H1 (cell line): ENCODE data around the gene HMGCLL1. TPM values are rescaled to one million over a fixed set of nuclear protein-coding genes. Genes with fewer than 3 reads are reported as not detected.

Source experiments
- CTCF ChIA-PET: fragments of 300-600 bp; sonication (Branson Sonifier 250); formaldehyde crosslinking; loops from one replicate; lab custom pipeline; 2021; ENCODE audit not compliant: partially characterized antibody; lab: Charles Lee
- POLR2A ChIA-PET: fragments of 300-600 bp; sonication (Branson Sonifier 250); formaldehyde crosslinking; loops from one replicate; lab custom pipeline; 2021; ENCODE audit warnings: inconsistent platforms; ENCODE audit not compliant: partially characterized antibody; lab: Charles Lee
- DNase-seq, 2 experiments: peaks; one replicate each; pipeline versions ENCODE4 v3.0.0 to v3.0.0-alpha.2; 2010 to 2022; ENCODE audit warnings: low spot score in 2 of 2, low read depth in 1 of 2, mixed read lengths in 1 of 2
- FAIRE-seq: peaks from 2 replicates; lab custom pipeline; 2011; peaks lifted over from hg19 to GRCh38; lab: Jason Lieb, UNC
- H2AFZ ChIP-seq: 2 replicates; pipeline ENCODE4 v1.8.1; 2012; ENCODE audit warnings: low read length, inconsistent platforms
- H2AK5ac ChIP-seq: 2 replicates; pipeline ENCODE4 v1.6.1; 2013; ENCODE audit warnings: low read depth, low read length
- H2BK120ac ChIP-seq: replicated peaks from 2 replicates; pipeline ENCODE3; 2013; ENCODE audit warnings: low read depth, low read length, inconsistent platforms
- H2BK12ac ChIP-seq: 2 replicates; pipeline ENCODE4 v1.6.1; 2013; ENCODE audit warnings: low read depth, low read length
- H2BK15ac ChIP-seq: 2 replicates; pipeline ENCODE4 v1.6.1; 2013; ENCODE audit warnings: low read length
- H2BK20ac ChIP-seq: 2 replicates; pipeline ENCODE4 v1.6.1; 2013; ENCODE audit warnings: low read length
- H2BK5ac ChIP-seq: 2 replicates; pipeline ENCODE4 v1.6.1; 2013; ENCODE audit warnings: low read depth, low read length
- H3K14ac ChIP-seq: 2 replicates; pipeline ENCODE4 v1.6.1; 2013; ENCODE audit warnings: inconsistent platforms; ENCODE audit not compliant: insufficient read length
- H3K18ac ChIP-seq: 2 replicates; pipeline ENCODE4 v1.6.1; 2013; ENCODE audit warnings: low read length; ENCODE audit errors: extremely low read depth
- H3K23ac ChIP-seq: 2 replicates; pipeline ENCODE4 v1.6.1; 2013; ENCODE audit warnings: inconsistent platforms; ENCODE audit not compliant: insufficient read length
- H3K23me2 ChIP-seq: 2 replicates; pipeline ENCODE4 v1.6.1; 2013; ENCODE audit warnings: low read depth, low read length
- H3K27ac ChIP-seq: 2 replicates; pipeline ENCODE4 v1.6.1; 2011; ENCODE audit warnings: low read depth, low read length, inconsistent platforms
- H3K27me3 ChIP-seq, 4 experiments: replicated peaks in 1 of 4; 1 replicate in 1 of 4; 2 replicates in 3 of 4; pipeline versions ENCODE4 v1.6.1 to v1.8.1; 2011 to 2013; ENCODE audit warnings: low read length in 3 of 4, mild to moderate bottlenecking in 3 of 4, inconsistent platforms in 2 of 4, mixed read lengths in 2 of 4, moderate library complexity in 1 of 4; ENCODE audit not compliant: control insufficient read depth in 3 of 4, insufficient read depth in 3 of 4; ENCODE audit errors: extremely low read depth in 1 of 4
- H3K36me3 ChIP-seq, 4 experiments: 2 replicates each; pipeline versions ENCODE4 v1.6.1 to v1.8.1; 2011 to 2013; ENCODE audit warnings: mild to moderate bottlenecking in 4 of 4, low read length in 3 of 4, moderate library complexity in 2 of 4, control low read depth in 1 of 4, inconsistent platforms in 1 of 4; ENCODE audit not compliant: insufficient read depth in 4 of 4, control insufficient read depth in 2 of 4
- H3K4ac ChIP-seq: replicated peaks from 2 replicates; pipeline ENCODE3; 2013; ENCODE audit warnings: low read length, low read depth, mixed read lengths, inconsistent platforms; ENCODE audit not compliant: insufficient read length
- H3K4me1 ChIP-seq, 4 experiments: replicated peaks in 1 of 4; 1 replicate in 1 of 4; 2 replicates in 3 of 4; pipeline versions ENCODE4 v1.6.1 to v1.8.1; 2011 to 2013; ENCODE audit warnings: low read length in 3 of 4, inconsistent platforms in 2 of 4, mixed read lengths in 1 of 4; ENCODE audit not compliant: insufficient read depth in 4 of 4, control insufficient read depth in 3 of 4
- H3K4me2 ChIP-seq, 2 experiments: 2 replicates each; pipeline versions ENCODE4 v1.6.1 to v1.8.1; 2011 to 2013; ENCODE audit warnings: low read depth in 2 of 2, low read length in 2 of 2, control low read depth in 1 of 2, inconsistent platforms in 1 of 2, mild to moderate bottlenecking in 1 of 2; ENCODE audit not compliant: insufficient read depth in 1 of 2
- H3K4me3 ChIP-seq, 4 experiments: fragments of 200-600, 300-600 bp in 1 of 4; sonication (generic), shearing (Covaris generic), sonication (Bioruptor Twin) in 1 of 4; 2 replicates each; pipeline versions ENCODE4 v1.5.1 to v1.8.1; 2011 to 2016; ENCODE audit warnings: low read length in 4 of 4, low read depth in 3 of 4, control low read depth in 2 of 4, inconsistent platforms in 2 of 4, mild to moderate bottlenecking in 2 of 4, mixed read lengths in 1 of 4, moderate library complexity in 1 of 4; ENCODE audit not compliant: insufficient read depth in 2 of 4; ENCODE audit errors: extremely low read depth in 1 of 4
- H3K56ac ChIP-seq: replicated peaks from 2 replicates; pipeline ENCODE3; 2013; ENCODE audit warnings: low read depth, mild to moderate bottlenecking, mixed read lengths, low read length, inconsistent platforms; ENCODE audit not compliant: insufficient read length
- H3K79me1 ChIP-seq: 2 replicates; pipeline ENCODE4 v1.6.1; 2013; ENCODE audit warnings: low read depth, low read length, control low read depth
- H3K79me2 ChIP-seq, 2 experiments: 2 replicates each; pipeline versions ENCODE4 v1.6.1 to v1.8.1; 2012 to 2013; ENCODE audit warnings: low read length in 2 of 2, mild to moderate bottlenecking in 2 of 2, inconsistent platforms in 1 of 2; ENCODE audit not compliant: insufficient read depth in 2 of 2, control insufficient read depth in 1 of 2
- H3K9ac ChIP-seq, 4 experiments: replicated peaks in 1 of 4; 1 replicate in 1 of 4; 2 replicates in 3 of 4; pipeline versions ENCODE4 v1.6.1 to v1.8.1; 2011 to 2013; ENCODE audit warnings: low read depth in 3 of 4, low read length in 3 of 4, control low read depth in 2 of 4, mild to moderate bottlenecking in 2 of 4, moderate library complexity in 2 of 4, inconsistent platforms in 1 of 4; ENCODE audit errors: extremely low read depth in 1 of 4
- H3K9me3 ChIP-seq, 2 experiments: 2 replicates each; pipeline versions ENCODE4 v1.6.1 to v1.8.1; 2012 to 2013; ENCODE audit warnings: mild to moderate bottlenecking in 2 of 2, moderate library complexity in 2 of 2, control low read depth in 1 of 2, inconsistent platforms in 1 of 2, low read depth in 1 of 2, low read length in 1 of 2, mixed read lengths in 1 of 2; ENCODE audit not compliant: insufficient read depth in 2 of 2
- H4K20me1 ChIP-seq, 2 experiments: replicated peaks in 1 of 2; 2 replicates each; pipeline versions ENCODE3 to v1.8.1; 2011 to 2013; ENCODE audit warnings: inconsistent platforms in 2 of 2, low read length in 2 of 2, mild to moderate bottlenecking in 1 of 2; ENCODE audit not compliant: insufficient read depth in 2 of 2, control insufficient read depth in 1 of 2
- H4K5ac ChIP-seq: 2 replicates; pipeline ENCODE4 v1.6.1; 2013; ENCODE audit warnings: low read length, low read depth, mixed read lengths, inconsistent platforms; ENCODE audit not compliant: insufficient read length
- H4K8ac ChIP-seq: 2 replicates; pipeline ENCODE4 v1.8.0; 2013; ENCODE audit warnings: mild to moderate bottlenecking, moderate library complexity, low read length, inconsistent platforms; ENCODE audit not compliant: insufficient read depth; ENCODE audit errors: extremely low read depth
- H4K91ac ChIP-seq: replicated peaks from 2 replicates; pipeline ENCODE3; 2013; ENCODE audit warnings: low read length, mixed read lengths, inconsistent platforms; ENCODE audit not compliant: insufficient read length
- ASH2L ChIP-seq: fragments of 200-600, 300-600 bp; sonication (generic); IDR thresholded peaks from one replicate; pipeline ENCODE4 v1.7.1; 2017; ENCODE audit warnings: low read length
- CEBPB ChIP-seq: IDR thresholded peaks from 2 replicates; pipeline ENCODE4 v1.6.1; 2012; ENCODE audit warnings: low read depth, low read length
- CHD2 ChIP-seq: IDR thresholded peaks from 2 replicates; pipeline ENCODE4 v1.6.1; 2012; ENCODE audit warnings: low read length, improper control_type of control experiment
- CREB1 ChIP-seq: IDR thresholded peaks from 2 replicates; pipeline ENCODE4 v1.6.1; 2012; ENCODE audit warnings: inconsistent platforms
- EZH2 ChIP-seq: fragments of 200-600 bp; sonication (generic); IDR thresholded peaks from 2 replicates; pipeline ENCODE4 v1.7.1; 2012; ENCODE audit warnings: low read depth, mild to moderate bottlenecking, moderate library complexity, low read length, inconsistent platforms; ENCODE audit not compliant: severe bottlenecking
- KDM1A ChIP-seq: fragments of 200-600, 300-600 bp; sonication (generic); IDR thresholded peaks from 2 replicates; pipeline ENCODE4 v1.7.1; 2016; ENCODE audit warnings: mild to moderate bottlenecking, low read length, borderline replicate concordance
- KDM5A ChIP-seq: fragments of 200-600 bp; IDR thresholded peaks from 2 replicates; pipeline ENCODE4 v1.7.1; 2012; ENCODE audit warnings: mild to moderate bottlenecking, low read length, inconsistent platforms, mixed read lengths
- POLR2AphosphoS5 ChIP-seq: IDR thresholded peaks from 2 replicates; pipeline ENCODE4 v1.6.1; 2011; ENCODE audit warnings: low read depth, low read length
- RNF2 ChIP-seq: fragments of 200-900, 300-1000 bp; sonication (generic); IDR thresholded peaks from 2 replicates; pipeline ENCODE4 v1.7.1; 2016; ENCODE audit warnings: borderline replicate concordance, low read depth, mild to moderate bottlenecking, antibody characterized with exemption, low read length; ENCODE audit not compliant: poor library complexity, severe bottlenecking; ENCODE audit errors: missing control alignments
- SAP30 ChIP-seq: fragments of 300-600 bp; sonication (generic); IDR thresholded peaks from 2 replicates; pipeline ENCODE4 v1.7.1; 2012; ENCODE audit warnings: low read length, moderate library complexity, mild to moderate bottlenecking, inconsistent platforms; ENCODE audit not compliant: insufficient read depth, insufficient replicate concordance
- USF2 ChIP-seq: IDR thresholded peaks from 2 replicates; pipeline ENCODE4 v1.6.1; 2011; ENCODE audit warnings: low read length, improper control_type of control experiment
- YY1 ChIP-seq: IDR thresholded peaks from 2 replicates; pipeline ENCODE4 v1.6.1; 2011; ENCODE audit warnings: low read depth, mild to moderate bottlenecking, low read length
- WGBS, 2 experiments: shearing (Covaris generic) in 1 of 2; methylation state at CpG; one replicate each; pipeline versions ENCODE4 v1.1.6 to v1.1.7; 2013 to 2015; ENCODE audit warnings: low lambda C conversion rate in 2 of 2, mixed read lengths in 2 of 2, inconsistent platforms in 1 of 2, low coverage in 1 of 2, missing lambda C conversion rate in 1 of 2; ENCODE audit not compliant: insufficient replicate concordance in 2 of 2, insufficient coverage in 1 of 2, insufficient read length in 1 of 2; ENCODE audit errors: extremely low coverage in 1 of 2, missing lambda C conversion rate in 1 of 2; 5-methylcytosine and 5-hydroxymethylcytosine counted together
- polyA plus RNA-seq, 7 experiments: library from polyadenylated mRNA; depleted of rRNA in 3 of 7; stranded (reverse) in 5 of 7; unstranded in 2 of 7; fragments of >200 nt in 5 of 7; fragments of 200-250 nt in 2 of 7; gene quantifications; 1 replicate in 5 of 7; 2 replicates in 1 of 7; 4 replicates in 1 of 7; pipeline versions ENCODE4 v1.2.1 to v1.2.3, GENCODE V29; 2011 to 2013; ENCODE audit warnings: missing spikeins in 2 of 7, mixed read lengths in 2 of 7
- total RNA-seq: library from RNA; stranded (reverse); fragmentation: NEBNext Ultra II Directional; extraction: Animal tissue kit (Norgen Biotek cat#: 25700); gene quantifications from 2 replicates; pipeline ENCODE4 v1.2.1, GENCODE V29; 2021
- TF ChIP-seq, protein P1 (sequence below): IDR thresholded peaks from 2 replicates; pipeline ENCODE4 v1.6.1; 2012; ENCODE audit warnings: inconsistent platforms

HMGCLL1 gene
- total and polyA plus RNA-seq, 2 of the 8 experiments (the other 6 are each of a cell fraction or from before 2014, with no cell fraction given) = 0.06 to 0.41 TPM

- no peak overlapping the region for H2BK5ac ChIP-seq
- WGBS, 2 experiments = 94% methylated on average over 3 of the region's 3 CpGs; no CpG with 5 or more reads in 1 of the 2 experiments
- H4K8ac ChIP-seq = no peak overlapping the region
- H3K27me3 ChIP-seq = no peaks in the 10 kb centered on the region
- no peaks in the 10 kb centered on the region for H3K79me2 ChIP-seq
- H2BK12ac ChIP-seq = no peak overlapping the region
- H3K9me3 ChIP-seq = no peaks in the 10 kb centered on the region
- H4K5ac ChIP-seq = no peak overlapping the region
- H2AK5ac ChIP-seq = no peak overlapping the region
- no peak overlapping the region for H3K14ac ChIP-seq
- no peak overlapping the region for H3K4me3 ChIP-seq
- no peak overlapping the region for H3K27ac ChIP-seq
- no peak for DNase-seq
- peaks cover 0 to 6% (median 0%) of the 10 kb centered on the region in 4 experiments; a peak in 3 of 7 replicates for H3K4me1 ChIP-seq
- no peak overlapping the region for H3K23ac ChIP-seq
- no peak overlapping the region for H3K9ac ChIP-seq
- H3K18ac ChIP-seq = no peak overlapping the region
- no peak overlapping the region for H2BK120ac ChIP-seq
- H3K56ac ChIP-seq = no peak overlapping the region
- no peaks in the 10 kb centered on the region for H4K20me1 ChIP-seq
- no peak overlapping the region for H2AFZ ChIP-seq
- H4K91ac ChIP-seq = no peak overlapping the region
- no peak overlapping the region for H2BK20ac ChIP-seq
- CTCF ChIA-PET = interaction anchor here (0.9 to 1.4 kb wide), 3 partner anchors 8 to 162 kb away, joined by 3 to 5 read pairs (median 4); no protein-coding TSS in a partner anchor
- H3K36me3 ChIP-seq = no peaks in the 10 kb centered on the region
- POLR2A ChIA-PET = no interaction called here
- no peak overlapping the region for H3K4ac ChIP-seq
- FAIRE-seq = no peak
- no peak overlapping the region for H3K4me2 ChIP-seq
- no peaks in the 10 kb centered on the region for H3K23me2 ChIP-seq
- no peaks in the 10 kb centered on the region for H3K79me1 ChIP-seq
- H2BK15ac ChIP-seq = no peak overlapping the region
- TF ChIP-seq KDM5A (no peak), RNF2 (no peak), CEBPB (no peak), SAP30 (no peak), YY1 (no peak), EZH2 (no peak), USF2 (no peak), POLR2AphosphoS5 (no peak), KDM1A (no peak), CREB1 (no peak), ASH2L (no peak), CHD2 (no peak)
- TF ChIP-seq, protein P1, sequence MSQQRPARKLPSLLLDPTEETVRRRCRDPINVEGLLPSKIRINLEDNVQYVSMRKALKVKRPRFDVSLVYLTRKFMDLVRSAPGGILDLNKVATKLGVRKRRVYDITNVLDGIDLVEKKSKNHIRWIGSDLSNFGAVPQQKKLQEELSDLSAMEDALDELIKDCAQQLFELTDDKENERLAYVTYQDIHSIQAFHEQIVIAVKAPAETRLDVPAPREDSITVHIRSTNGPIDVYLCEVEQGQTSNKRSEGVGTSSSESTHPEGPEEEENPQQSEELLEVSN = no peak
Measured at GRCh38 chr6:55438203-55438602, 140.8 kb downstream of the HMGCLL1 start.
